Adrenal gland (tissue), 12 donors: ENCODE results near the gene ABAT. TPM values are rescaled to one million over a fixed set of nuclear protein-coding genes. Genes with fewer than 3 reads are reported as not detected.

Source experiments
- DNase-seq, 7 donors: peaks; one replicate each; pipeline ENCODE4 v3.0.0-alpha.2; 2019 to 2020
- H3K27ac ChIP-seq, 5 donors: fragments of 200-600 bp; sonication (generic) in 4 of 5; 1 replicate in 3 of 5; 2 replicates in 2 of 5; pipeline versions ENCODE4 v1.5.1 to v1.8.0; 2016 to 2020; ENCODE audit warnings: mild to moderate bottlenecking in 1 of 5
- H3K27me3 ChIP-seq: fragments of 200-600 bp; 2 replicates; pipeline ENCODE4 v1.8.0; 2021
- H3K36me3 ChIP-seq, 2 donors: fragments of 200-600 bp; replicated peaks in 1 of 2; 1 replicate in 1 of 2; 2 replicates in 1 of 2; pipeline versions ENCODE4 v1.5.1 to v1.8.0; 2018 to 2022
- H3K4me1 ChIP-seq, 2 donors: fragments of 200-600 bp; replicated peaks in 1 of 2; 1 replicate in 1 of 2; 2 replicates in 1 of 2; pipeline versions ENCODE4 v1.5.1 to v1.8.0; 2018 to 2021
- H3K4me3 ChIP-seq, 4 donors: fragments of 200-600 bp; sonication (generic) in 3 of 4; one replicate each; pipeline ENCODE4 v1.5.1; 2016 to 2018
- H3K9me3 ChIP-seq, 3 donors: fragments of 200-600 bp; sonication (generic) in 1 of 3; replicated peaks in 1 of 3; 1 replicate in 2 of 3; 2 replicates in 1 of 3; pipeline versions ENCODE4 v1.5.1 to v1.8.0; 2016 to 2021
- CTCF ChIP-seq, 6 experiments: fragments of 450-650 bp in 4 of 6; fragments of 200-600 bp in 2 of 6; sonication (generic) in 1 of 6; IDR thresholded peaks; 1 replicate in 5 of 6; 2 replicates in 1 of 6; pipeline versions ENCODE4 v1.5.1 to v1.8.0; 2016 to 2021; ENCODE audit warnings: antibody characterized with exemption in 6 of 6, mild to moderate bottlenecking in 2 of 6, moderate library complexity in 1 of 6
- POLR2A ChIP-seq, 2 donors: fragments of 450-650 bp; IDR thresholded peaks; one replicate each; pipeline ENCODE4 v1.6.1; 2017; ENCODE audit warnings: antibody characterized with exemption in 2 of 2, mild to moderate bottlenecking in 2 of 2, moderate library complexity in 1 of 2
- WGBS, 4 donors: extraction: QIAGEN DNeasy Blood & Tissue Kit in 2 of 4; methylation state at CpG; one replicate each; pipeline versions ENCODE4 v1.1.5 to v1.1.7; 2013 to 2017; 5-methylcytosine and 5-hydroxymethylcytosine counted together
- intact Hi-C, 2 donors: fragments of 100-400 bp; cut with DNase I; formaldehyde crosslinking; loops; one replicate each; pipeline versions ENCODE4 v1.14.1 to v1.15.0; 2022 to 2023
- polyA plus RNA-seq, 3 donors: library from polyadenylated mRNA; stranded (reverse); fragments of 200-250 nt in 2 of 3; fragments of 350-450 nt in 1 of 3; fragmentation: Illumina TruSeq in 1 of 3; extraction: RNeasy Lipid Tissue Mini Kit (QIAGEN cat#74804) in 1 of 3; gene quantifications; one replicate each; pipeline ENCODE4 v1.2.3, GENCODE V29; 2013 to 2014
- total RNA-seq, 9 donors: library from RNA; depleted of rRNA in 4 of 9; stranded (reverse); fragments of >200 nt in 4 of 9; fragments of 120-200 nt in 1 of 9; fragmentation: NEBNext Ultra II Directional in 1 of 9; extraction: Animal tissue kit (Norgen Biotek cat#: 25700) in 1 of 9; gene quantifications; one replicate each; pipeline versions ENCODE4 v1.1.0 to v1.2.4, GENCODE V29; 2013 to 2023
- donor health status: healthy with polysubstance abuse.
- donor health status: Bipolar disorder and iron deficiency.
- donor health status: DM: yes; HTN: yes; CAD: no.
- donor health status: DM: no; HTN: no; CAD: no.
- donor health status: DM: no; HTN: no; CAD: no.
- donor health status: DM: yes; HTN: yes; CAD: no.

Gene ABAT
- total and polyA plus RNA-seq, 12 donors: 12.1 to 89.2 (median 28.5) TPM

- H3K36me3 ChIP-seq: no peaks in the 10 kb centered on the region
- TF ChIP-seq CTCF (IDR thresholded peaks at IDR 0.05) (no peak), POLR2A (IDR thresholded peaks at IDR 0.05) (no peak)
- H3K27ac ChIP-seq: no peak overlapping the region
- H3K9me3 ChIP-seq: peaks cover 0 to 3% (median 0%) of the 10 kb centered on the region in 3 donors
- intact Hi-C loops: no loop called here
- H3K4me1 ChIP-seq: peaks cover 0 to 16% of the 10 kb centered on the region in 2 donors
- 87 to 98% (median 96%) methylated on average over 6 of the region's 6 CpGs for WGBS, 4 donors
- no peaks in the 10 kb centered on the region for H3K27me3 ChIP-seq
- H3K4me3 ChIP-seq: no peak overlapping the region
- no peak for DNase-seq
Observed at GRCh38 chr16:8716052-8716451, 41.6 kb downstream of the ABAT start.

GRCh38 chr16:8716592-8716991 lies 42.2 kb downstream of the ABAT start:
- Histone ChIP-seq H3K36me3 (no peaks in the 10 kb centered on the region), H3K27ac (no peak overlapping the region), H3K4me3 (no peak overlapping the region), H3K4me1 (peaks cover 0 to 16% of the 10 kb centered on the region in 2 donors), H3K27me3 (no peaks in the 10 kb centered on the region), H3K9me3 (peaks cover 0 to 3% (median 0%) of the 10 kb centered on the region in 3 donors)
- intact Hi-C loops: no loop called here
- 88 to 92% (median 91%) methylated on average over 10 of the region's 10 CpGs for WGBS, 4 donors
- peak in 1 of 7 donors; percentile 76 for DNase-seq
- no peak for TF ChIP-seq POLR2A (IDR thresholded peaks at IDR 0.05)
- no peak for TF ChIP-seq CTCF (IDR thresholded peaks at IDR 0.05)

GRCh38 chr16:8717469-8717868 lies 43.1 kb downstream of the ABAT start:
- peaks cover 0 to 16% of the 10 kb centered on the region in 2 donors for H3K4me1 ChIP-seq
- no peak overlapping the region for H3K27ac ChIP-seq
- intact Hi-C loops: no loop called here
- H3K9me3 ChIP-seq: peaks cover 0 to 3% (median 0%) of the 10 kb centered on the region in 3 donors
- H3K27me3 ChIP-seq: no peaks in the 10 kb centered on the region
- 95 to 100% (median 97%) methylated on average over 2 of the region's 2 CpGs for WGBS, 4 donors
- DNase-seq: no peak
- TF ChIP-seq CTCF (IDR thresholded peaks at IDR 0.05) (no peak), POLR2A (IDR thresholded peaks at IDR 0.05) (no peak)
- H3K36me3 ChIP-seq: no peaks in the 10 kb centered on the region
- no peak overlapping the region for H3K4me3 ChIP-seq

- Histone ChIP-seq H3K4me3 (no peak overlapping the region), H3K27ac (no peak overlapping the region), H3K9me3 (peaks cover 0 to 3% (median 0%) of the 10 kb centered on the region in 3 donors), H3K27me3 (no peaks in the 10 kb centered on the region), H3K4me1 (peaks cover 0 to 16% of the 10 kb centered on the region in 2 donors), H3K36me3 (no peaks in the 10 kb centered on the region)
- intact Hi-C loops: no loop called here
- whole genome bisulfite sequencing, 4 donors: 96 to 98% (median 97%) methylated on average over 5 of the region's 5 CpGs
- TF ChIP-seq CTCF (IDR thresholded peaks at IDR 0.05) (no peak), POLR2A (IDR thresholded peaks at IDR 0.05) (no peak)
- no peak for DNase-seq
Observed at GRCh38 chr16:8717892-8718415, 43.5 kb downstream of the ABAT start.
